Spleen (tissue), 11 donors: ENCODE measurements around the gene C6orf52. TPM values are rescaled to one million over a fixed set of nuclear protein-coding genes. Genes with fewer than 3 reads are reported as not detected.

ENCODE experiments used
- DNase-seq: peaks from one replicate; pipeline ENCODE4 v3.0.0-alpha.2; 2020
- H3K27ac ChIP-seq, 8 donors: fragments of 200-600 bp; sonication (generic) in 7 of 8; 1 replicate in 4 of 8; 2 replicates in 4 of 8; pipeline versions ENCODE4 v1.5.0 to v1.8.0; 2016 to 2021; ENCODE audit warnings: inconsistent platforms in 4 of 8, mild to moderate bottlenecking in 4 of 8, moderate library complexity in 1 of 8
- H3K27me3 ChIP-seq, 7 donors: fragments of 200-600 bp; sonication (generic) in 6 of 7; replicated peaks in 1 of 7; 1 replicate in 4 of 7; 2 replicates in 3 of 7; pipeline versions ENCODE4 v1.5.0 to v1.8.0; 2016 to 2021; ENCODE audit warnings: inconsistent platforms in 3 of 7, mild to moderate bottlenecking in 1 of 7
- H3K36me3 ChIP-seq, 6 donors: fragments of 200-600 bp; sonication (generic) in 5 of 6; 1 replicate in 4 of 6; 2 replicates in 2 of 6; pipeline versions ENCODE4 v1.5.0 to v1.8.0; 2016 to 2021; ENCODE audit warnings: inconsistent platforms in 2 of 6
- H3K4me1 ChIP-seq, 6 donors: fragments of 200-600 bp; sonication (generic) in 5 of 6; 1 replicate in 3 of 6; 2 replicates in 3 of 6; pipeline versions ENCODE4 v1.5.0 to v1.8.0; 2016 to 2021; ENCODE audit warnings: inconsistent platforms in 3 of 6
- H3K4me3 ChIP-seq, 8 donors: fragments of 200-600 bp; sonication (generic) in 7 of 8; 1 replicate in 4 of 8; 2 replicates in 4 of 8; pipeline versions ENCODE4 v1.5.0 to v1.8.0; 2016 to 2021; ENCODE audit warnings: inconsistent platforms in 4 of 8, mild to moderate bottlenecking in 4 of 8, moderate library complexity in 2 of 8
- H3K9me3 ChIP-seq, 8 donors: fragments of 200-600 bp; sonication (generic) in 7 of 8; 1 replicate in 4 of 8; 2 replicates in 4 of 8; pipeline versions ENCODE4 v1.5.0 to v1.8.0; 2016 to 2021; ENCODE audit warnings: inconsistent platforms in 4 of 8
- CTCF ChIP-seq, 11 experiments: fragments of 200-600 bp in 7 of 11; fragments of 450-650 bp in 4 of 11; sonication (generic) in 4 of 11; IDR thresholded peaks in 8 of 11; conservative IDR thresholded peaks in 3 of 11; 1 replicate in 7 of 11; 2 replicates in 4 of 11; pipeline versions ENCODE4 v1.4.0 to v1.8.0; 2016 to 2021; ENCODE audit warnings: antibody characterized with exemption in 11 of 11, inconsistent platforms in 4 of 11, mild to moderate bottlenecking in 1 of 11
- POLR2A ChIP-seq, 3 donors: fragments of 450-650 bp; IDR thresholded peaks; one replicate each; pipeline ENCODE4 v1.5.1; 2017; ENCODE audit warnings: antibody characterized with exemption in 3 of 3, mild to moderate bottlenecking in 1 of 3
- POLR2AphosphoS5 ChIP-seq, 3 donors: sonication (generic); formaldehyde crosslinking; IDR thresholded peaks; one replicate each; pipeline ENCODE4 v1.5.1; 2017; ENCODE audit warnings: antibody characterized with exemption in 3 of 3
- WGBS, 5 donors: extraction: QIAGEN DNeasy Blood & Tissue Kit in 3 of 5; methylation state at CpG; one replicate each; pipeline versions ENCODE4 v1.1.5 to v1.1.7; 2013 to 2018; 5-methylcytosine and 5-hydroxymethylcytosine counted together
- intact Hi-C: fragments of 100-400 bp; cut with DNase I; formaldehyde crosslinking; loops from one replicate; pipeline ENCODE4 v1.15.0; 2023; ENCODE audit warnings: low total_unique reads
- polyA plus RNA-seq, 3 donors: library from polyadenylated mRNA; stranded (reverse); fragments of 200-250 nt; gene quantifications; one replicate each; pipeline ENCODE4 v1.2.1, GENCODE V29; 2013
- total RNA-seq, 7 donors: library from RNA; depleted of rRNA in 3 of 7; stranded (reverse); fragments of >200 nt in 3 of 7; fragmentation: NEBNext Ultra II Directional in 4 of 7; extraction: Animal tissue kit (Norgen Biotek cat#: 25700) in 4 of 7; gene quantifications; one replicate each; pipeline versions ENCODE4 v1.1.0 to v1.2.1, GENCODE V29; 2016 to 2021
- donor health status: healthy with polysubstance abuse.
- donor health status: DM: no; HTN: no; CAD: no; lungs with moderate emphysema.
- donor health status: DM: no; HTN: no; CAD: no.
- donor health status: Bipolar disorder and iron deficiency.
- donor health status: healthy.
- donor health status: DM: no; HTN: no; CAD: no.
- donor health status: DM: yes; HTN: yes; CAD: no.

C6orf52 gene
- total and polyA plus RNA-seq, 10 donors, result 0.42 to 1.5 (median 0.80) TPM; not detected in 4

GRCh38 chr6:10641528-10641927 is 52.9 kb downstream of the C6orf52 start:
- H3K36me3 ChIP-seq, result no peaks in the 10 kb centered on the region

GRCh38 chr6:10640412-10640811 is 54.0 kb downstream of the C6orf52 start:
- DNase-seq, result no peak
- Histone ChIP-seq H3K27ac (no peak overlapping the region), H3K27me3 (no peaks in the 10 kb centered on the region), H3K9me3 (no peaks in the 10 kb centered on the region), H3K36me3 (no peaks in the 10 kb centered on the region), H3K4me3 (no peak overlapping the region), H3K4me1 (peaks cover 5 to 30% (median 17%) of the 10 kb centered on the region in 6 donors)
- WGBS, 5 donors, result 88 to 97% (median 95%) methylated on average over 8 of the region's 8 CpGs
- TF ChIP-seq POLR2AphosphoS5 (IDR thresholded peaks at IDR 0.05) (no peak), POLR2A (IDR thresholded peaks at IDR 0.05) (no peak)
- intact Hi-C loops, result no loop called here

More at GRCh38 chr6:10641528-10641927, 52.9 kb downstream of the C6orf52 start:
- intact Hi-C loops, result no loop called here
- Histone ChIP-seq H3K4me3 (no peak overlapping the region), H3K27me3 (no peaks in the 10 kb centered on the region), H3K27ac (no peak overlapping the region), H3K4me1 (peaks cover 5 to 31% (median 17%) of the 10 kb centered on the region in 6 donors), H3K9me3 (no peaks in the 10 kb centered on the region)
- DNase-seq, result no peak
- TF ChIP-seq CTCF (IDR thresholded peaks at IDR 0.05 in 8 of 11, conservative IDR thresholded peaks at IDR 0.05 in 3 of 11) (no peak), POLR2AphosphoS5 (IDR thresholded peaks at IDR 0.05) (no peak), POLR2A (IDR thresholded peaks at IDR 0.05) (no peak)
- 80 to 93% (median 87%) methylated on average over 3 of the region's 3 CpGs for WGBS, 5 donors

GRCh38 chr6:10633216-10633615 is 61.2 kb downstream of the C6orf52 start:
- no peak overlapping the region for H3K4me3 ChIP-seq
- TF ChIP-seq CTCF (IDR thresholded peaks at IDR 0.05 in 8 of 11, conservative IDR thresholded peaks at IDR 0.05 in 3 of 11) (no peak), POLR2A (IDR thresholded peaks at IDR 0.05) (no peak), POLR2AphosphoS5 (IDR thresholded peaks at IDR 0.05) (no peak)
- no peak overlapping the region for H3K27ac ChIP-seq
- intact Hi-C loops, result no loop called here
- 71 to 80% (median 75%) methylated on average over 1 of the region's 1 CpG for WGBS, 5 donors
- H3K36me3 ChIP-seq, result no peaks in the 10 kb centered on the region
- DNase-seq, result no peak
- H3K9me3 ChIP-seq, result no peaks in the 10 kb centered on the region
- no peaks in the 10 kb centered on the region for H3K27me3 ChIP-seq
- H3K4me1 ChIP-seq, result peaks cover 0 to 8% (median 0%) of the 10 kb centered on the region in 6 donors

- Histone ChIP-seq H3K4me1 (peaks cover 0 to 8% (median 0%) of the 10 kb centered on the region in 6 donors), H3K27ac (no peak overlapping the region), H3K9me3 (no peaks in the 10 kb centered on the region), H3K36me3 (peaks cover 0 to 29% (median 0%) of the 10 kb centered on the region in 6 donors), H3K4me3 (no peak overlapping the region), H3K27me3 (no peaks in the 10 kb centered on the region)
- intact Hi-C loops, result no loop called here
- TF ChIP-seq POLR2A (IDR thresholded peaks at IDR 0.05), result no peak
- WGBS, 5 donors, result 95 to 100% (median 100%) methylated on average over 1 of the region's 1 CpG
- no peak for DNase-seq
Measured at GRCh38 chr6:10630178-10630577, 64.2 kb downstream of the C6orf52 start.

GRCh38 chr6:10627800-10628199 is 66.6 kb downstream of the C6orf52 start:
- TF ChIP-seq POLR2A (IDR thresholded peaks at IDR 0.05) (no peak), POLR2AphosphoS5 (IDR thresholded peaks at IDR 0.05) (no peak), CTCF (IDR thresholded peaks at IDR 0.05 in 8 of 11, conservative IDR thresholded peaks at IDR 0.05 in 3 of 11) (no peak)
- Histone ChIP-seq H3K36me3 (peaks cover 0 to 48% (median 0%) of the 10 kb centered on the region in 6 donors), H3K9me3 (no peaks in the 10 kb centered on the region), H3K4me3 (no peak overlapping the region), H3K4me1 (no peaks in the 10 kb centered on the region), H3K27ac (no peak overlapping the region), H3K27me3 (no peaks in the 10 kb centered on the region)
- intact Hi-C loops, result no loop called here
- 93 to 98% (median 96%) methylated on average over 1 of the region's 1 CpG for WGBS, 5 donors
- no peak for DNase-seq
